T-helper 1 cell treated with Interleukin-12 subunit alpha and Interleukin-12 subunit beta and Interleukin-4 antibody, amounts not matched to agents 30 μg/mL and 1 μg/mL, for 36 hours (primary cell): ENCODE measurements around the gene STK11.

Experiments used
- H3K27ac Mint-ChIP-seq: one replicate; pipeline ENCODE4 v1.8.0; 2021; ENCODE audit warnings: mild to moderate bottlenecking, mixed read lengths
- H3K27me3 Mint-ChIP-seq: one replicate; pipeline ENCODE4 v1.8.0; 2021; ENCODE audit warnings: low read depth, mixed read lengths
- H3K36me3 Mint-ChIP-seq: one replicate; pipeline ENCODE4 v1.8.0; 2021; ENCODE audit warnings: low read depth, mixed read lengths
- H3K4me1 Mint-ChIP-seq: one replicate; pipeline ENCODE4 v1.8.0; 2021; ENCODE audit warnings: low read depth, mixed read lengths
- H3K4me3 Mint-ChIP-seq: one replicate; pipeline ENCODE4 v1.8.0; 2021; ENCODE audit warnings: mild to moderate bottlenecking, moderate library complexity, mixed read lengths
- H3K9me3 Mint-ChIP-seq: one replicate; pipeline ENCODE4 v1.8.0; 2021; ENCODE audit warnings: mixed read lengths

STK11 gene

GRCh38 chr19:1259206-1259875, 53.8 kb downstream of the STK11 start:
- Mint-ChIP-seq H3K4me3 (peak overlapping the region; percentile 88), H3K9me3 (no peaks in the 10 kb centered on the region), H3K27ac (peak overlapping the region; percentile 99), H3K4me1 (peaks cover 39% of the 10 kb centered on the region), H3K27me3 (no peaks in the 10 kb centered on the region), H3K36me3 (peaks cover 22% of the 10 kb centered on the region)

- peaks cover 17% of the 10 kb centered on the region for H3K36me3 Mint-ChIP-seq
- no peaks in the 10 kb centered on the region for H3K9me3 Mint-ChIP-seq
- peak overlapping the region; percentile 99 for H3K27ac Mint-ChIP-seq
- no peaks in the 10 kb centered on the region for H3K27me3 Mint-ChIP-seq
- peak overlapping the region; percentile 88 for H3K4me3 Mint-ChIP-seq
- H3K4me1 Mint-ChIP-seq: peaks cover 35% of the 10 kb centered on the region
These were observed 54.5 kb downstream of the STK11 start for GRCh38 chr19:1259876-1260748.

DNA sequence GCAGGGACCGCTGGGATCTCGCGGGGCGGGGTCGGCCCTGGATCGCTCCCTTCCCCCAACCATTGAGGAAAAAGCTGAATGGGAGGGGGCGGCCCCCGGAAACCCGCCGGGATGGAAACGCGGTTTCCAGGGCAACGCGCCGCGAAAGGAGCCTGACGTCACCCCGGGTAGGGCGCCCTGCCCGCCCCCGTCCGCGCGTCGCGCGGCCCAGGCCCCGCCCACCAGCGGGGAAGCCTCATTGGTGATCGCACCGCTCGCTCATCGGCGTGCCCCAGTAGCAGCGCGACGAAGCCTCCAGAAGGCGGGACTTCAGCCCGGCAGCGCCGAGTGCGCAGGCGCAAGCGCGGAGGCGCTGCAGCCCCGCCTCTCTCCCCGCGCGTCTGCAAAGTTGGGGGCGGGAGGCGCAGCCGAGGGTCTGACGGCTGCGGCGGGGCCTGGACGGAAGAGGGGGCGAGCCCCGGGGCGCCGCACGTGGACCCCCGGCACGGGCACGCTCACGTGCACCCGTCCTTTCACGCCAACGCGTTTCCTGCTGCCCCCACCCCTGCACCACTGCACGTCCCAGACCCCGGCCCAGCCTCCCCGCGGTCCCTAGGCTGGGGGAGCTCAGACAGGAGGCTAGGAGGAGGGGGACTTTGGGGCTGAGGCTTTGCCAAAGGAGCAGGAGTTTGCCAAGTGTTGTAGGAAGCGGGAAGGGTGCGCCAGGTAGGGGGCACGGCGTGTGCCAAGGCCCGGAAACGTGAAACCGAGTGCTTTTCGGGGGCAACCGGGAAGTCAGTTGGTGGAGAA, 55.4 kb downstream of the STK11 start:
- Mint-ChIP-seq H3K4me1 (peaks cover 40% of the 10 kb centered on the region), H3K4me3 (peak overlapping the region; percentile 86)

GRCh38 chr19:1261538-1261797, 55.9 kb downstream of the STK11 start:
- H3K27me3 Mint-ChIP-seq: no peaks in the 10 kb centered on the region
- H3K36me3 Mint-ChIP-seq: peaks cover 16% of the 10 kb centered on the region
- no peaks in the 10 kb centered on the region for H3K9me3 Mint-ChIP-seq
- peak overlapping the region; percentile 86 for H3K4me3 Mint-ChIP-seq
- peak overlapping the region; percentile 80 for H3K27ac Mint-ChIP-seq
- peaks cover 39% of the 10 kb centered on the region for H3K4me1 Mint-ChIP-seq

More for the DNA sequence above, 55.4 kb downstream of the STK11 start:
- Mint-ChIP-seq H3K27ac (peak overlapping the region; percentile 80), H3K36me3 (peaks cover 17% of the 10 kb centered on the region), H3K27me3 (no peaks in the 10 kb centered on the region), H3K9me3 (no peaks in the 10 kb centered on the region)

- no peaks in the 10 kb centered on the region for H3K9me3 Mint-ChIP-seq
- peak overlapping the region; percentile 80 for H3K27ac Mint-ChIP-seq
- H3K36me3 Mint-ChIP-seq: peaks cover 13% of the 10 kb centered on the region
- peak overlapping the region; percentile 86 for H3K4me3 Mint-ChIP-seq
- H3K4me1 Mint-ChIP-seq: peaks cover 38% of the 10 kb centered on the region
- H3K27me3 Mint-ChIP-seq: no peaks in the 10 kb centered on the region
These were observed 56.4 kb downstream of the STK11 start for GRCh38 chr19:1261798-1262622.

DNA sequence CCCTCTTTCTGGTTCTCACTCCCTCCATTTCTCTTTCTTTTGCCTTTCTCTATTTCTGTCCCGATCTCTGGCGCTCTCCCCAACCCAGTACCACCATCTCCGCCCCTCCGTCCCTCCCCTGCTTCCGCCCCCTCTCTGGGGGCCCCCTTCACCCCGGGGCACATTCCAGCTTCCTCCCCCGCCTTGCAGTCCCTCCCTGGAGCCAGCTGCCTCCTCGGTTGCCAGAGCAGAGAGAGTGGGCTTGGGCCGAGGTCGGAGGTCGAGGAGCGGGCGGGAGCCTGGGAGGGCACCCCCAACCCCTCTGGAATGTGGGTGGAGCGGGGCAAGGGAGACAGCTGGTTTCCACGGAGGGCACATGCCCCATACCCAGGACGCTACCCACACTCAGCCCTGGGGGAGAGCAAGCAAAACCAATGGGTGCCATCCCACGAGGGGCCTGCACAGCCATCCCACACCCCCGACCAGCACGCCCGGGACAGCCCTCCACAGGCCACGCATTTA, 57.1 kb downstream of the STK11 start:
- Mint-ChIP-seq H3K9me3 (no peaks in the 10 kb centered on the region), H3K36me3 (peaks cover 9% of the 10 kb centered on the region), H3K27me3 (no peaks in the 10 kb centered on the region), H3K4me1 (peaks cover 38% of the 10 kb centered on the region), H3K4me3 (no peak overlapping the region), H3K27ac (no peak overlapping the region)

DNA sequence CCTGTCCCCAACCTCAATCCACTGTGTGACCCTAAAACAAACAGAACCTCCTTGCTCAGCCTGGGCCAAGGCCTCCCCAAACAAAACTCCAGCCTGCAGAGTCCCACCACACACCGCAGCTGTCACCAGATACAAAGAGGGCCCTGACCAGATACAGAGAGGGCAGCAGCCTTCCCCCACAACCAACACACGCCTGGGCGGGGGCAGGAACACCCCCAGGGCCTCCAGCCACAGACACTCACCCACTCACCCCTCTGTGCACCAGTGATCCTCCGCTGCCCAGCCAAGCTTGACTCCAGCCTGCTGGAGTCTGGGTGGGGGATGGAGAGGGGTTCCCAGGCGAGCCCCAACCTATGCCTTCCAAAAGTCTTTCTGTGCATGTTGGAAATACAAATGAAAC, 57.6 kb downstream of the STK11 start:
- H3K9me3 Mint-ChIP-seq: no peaks in the 10 kb centered on the region
- H3K36me3 Mint-ChIP-seq: peaks cover 5% of the 10 kb centered on the region
- H3K4me1 Mint-ChIP-seq: peaks cover 36% of the 10 kb centered on the region
- H3K4me3 Mint-ChIP-seq: no peak overlapping the region
- H3K27me3 Mint-ChIP-seq: no peaks in the 10 kb centered on the region
- H3K27ac Mint-ChIP-seq: no peak overlapping the region

GRCh38 chr19:1264801-1265614, 59.4 kb downstream of the STK11 start:
- H3K27me3 Mint-ChIP-seq: no peaks in the 10 kb centered on the region
- peak overlapping the region; percentile 36 for H3K27ac Mint-ChIP-seq
- H3K4me3 Mint-ChIP-seq: peak overlapping the region; percentile 40
- H3K36me3 Mint-ChIP-seq: peaks cover under 1% of the 10 kb centered on the region
- H3K9me3 Mint-ChIP-seq: no peaks in the 10 kb centered on the region
- H3K4me1 Mint-ChIP-seq: peaks cover 32% of the 10 kb centered on the region

DNA sequence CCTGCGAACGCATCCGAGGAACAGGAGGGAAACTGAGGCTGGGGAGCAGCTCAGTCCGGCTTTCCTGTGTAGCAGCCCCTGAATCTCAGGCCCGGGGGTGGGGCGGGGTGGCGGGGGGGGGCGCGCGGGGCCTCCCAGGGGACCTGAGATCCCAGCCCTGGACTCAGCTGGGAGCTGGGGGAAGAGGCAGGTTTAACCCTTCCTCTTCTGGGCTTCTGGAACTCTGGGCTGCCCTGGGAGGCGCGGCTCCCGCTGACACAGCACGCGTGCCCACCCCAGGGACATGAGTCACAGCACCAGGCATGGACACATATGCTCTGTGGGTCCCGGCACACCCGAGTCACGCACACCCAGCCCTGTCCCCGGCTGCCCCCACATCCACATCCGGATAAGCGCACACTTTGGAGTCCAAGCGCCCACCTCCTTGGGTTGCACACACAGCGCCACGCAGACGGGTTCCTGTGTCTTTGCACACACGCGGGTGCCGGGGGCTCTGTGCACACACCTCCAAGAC, 60.1 kb downstream of the STK11 start:
- Mint-ChIP-seq H3K9me3 (no peaks in the 10 kb centered on the region), H3K27me3 (no peaks in the 10 kb centered on the region), H3K4me1 (peaks cover 37% of the 10 kb centered on the region), H3K36me3 (peaks cover 5% of the 10 kb centered on the region), H3K4me3 (peak overlapping the region; percentile 40), H3K27ac (no peak overlapping the region)

DNA sequence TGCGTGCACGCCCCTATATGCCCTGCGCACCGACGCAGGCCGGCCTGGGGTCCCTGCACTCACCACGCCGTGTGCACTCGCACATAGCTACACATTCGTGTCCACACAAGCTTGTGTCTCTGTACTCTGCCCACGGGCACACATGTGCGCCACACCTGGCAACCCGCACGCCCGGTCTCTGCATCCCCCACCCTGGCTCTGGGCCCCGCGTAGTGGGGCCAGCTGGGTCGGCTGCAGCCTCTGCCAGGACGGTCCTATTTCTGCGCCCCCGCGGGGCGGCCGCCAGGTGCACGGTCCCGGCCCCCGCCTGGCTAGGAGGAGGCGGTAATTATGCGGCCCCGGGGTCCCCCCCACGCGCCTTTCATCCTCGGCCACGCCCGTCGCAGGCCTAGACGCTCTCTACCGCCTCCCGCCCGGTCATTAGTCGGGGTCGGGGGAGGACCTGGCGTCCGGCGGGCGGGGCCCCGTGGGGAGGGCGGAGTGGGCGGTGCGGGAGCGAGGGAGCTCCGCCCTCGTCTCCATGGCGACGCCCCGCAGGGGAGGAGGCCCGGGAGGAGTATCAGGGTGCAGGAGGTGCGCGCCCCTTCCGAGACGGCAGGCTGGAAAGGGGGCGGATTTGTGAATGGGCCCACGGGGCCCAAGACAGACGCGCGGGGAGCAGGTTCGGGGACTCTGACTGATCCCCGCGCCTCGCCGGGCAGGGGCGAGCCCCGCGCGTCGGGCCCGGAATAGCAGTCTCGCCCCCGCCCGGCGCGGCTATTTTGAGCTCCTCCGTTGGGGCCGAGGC, 60.7 kb downstream of the STK11 start:
- Mint-ChIP-seq H3K4me3 (peak overlapping the region; percentile 50), H3K4me1 (peaks cover 42% of the 10 kb centered on the region), H3K27ac (no peak overlapping the region), H3K36me3 (peaks cover 11% of the 10 kb centered on the region), H3K27me3 (no peaks in the 10 kb centered on the region), H3K9me3 (no peaks in the 10 kb centered on the region)

GRCh38 chr19:1266916-1267476, 61.4 kb downstream of the STK11 start:
- Mint-ChIP-seq H3K27me3 (no peaks in the 10 kb centered on the region), H3K36me3 (peaks cover 18% of the 10 kb centered on the region), H3K4me3 (peak overlapping the region; percentile 59), H3K27ac (peak overlapping the region; percentile 38), H3K4me1 (peaks cover 42% of the 10 kb centered on the region), H3K9me3 (no peaks in the 10 kb centered on the region)

DNA sequence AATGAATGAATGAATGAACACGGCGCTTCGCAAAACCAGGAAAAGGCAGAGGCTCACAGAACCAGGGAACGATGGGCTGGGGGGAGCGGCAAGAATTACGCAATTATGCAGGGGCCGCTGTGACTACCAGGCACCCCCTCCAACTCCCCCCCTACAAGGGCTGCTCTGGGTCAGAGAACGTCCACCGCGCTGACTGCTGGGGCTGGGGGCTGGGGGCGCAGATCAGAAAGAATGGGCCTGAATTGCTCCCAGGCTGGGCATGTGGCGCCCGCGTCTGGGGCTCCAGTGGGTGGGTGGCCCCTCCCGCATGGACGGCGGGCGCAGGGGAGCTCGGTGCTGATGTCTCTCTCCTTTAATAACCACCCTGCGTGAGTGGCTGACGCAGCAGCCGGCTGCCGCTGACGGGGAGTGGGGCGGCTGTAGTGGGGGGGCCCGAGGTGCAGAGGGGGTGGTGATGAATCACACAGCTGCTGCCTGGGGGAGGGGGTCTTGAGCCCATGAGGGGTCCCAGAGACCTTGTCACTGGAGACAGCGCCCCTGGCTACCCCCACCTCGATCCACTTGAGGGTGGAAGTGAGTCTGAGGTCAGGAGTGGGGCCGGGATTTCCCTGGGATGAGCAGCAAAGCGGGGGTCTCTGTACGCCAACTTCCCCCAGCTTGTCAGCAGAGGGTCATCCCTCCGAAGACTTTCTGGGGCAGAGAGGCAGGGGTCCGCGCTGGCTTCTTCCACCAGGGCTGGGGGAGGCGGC, 62.1 kb downstream of the STK11 start:
- peaks cover 23% of the 10 kb centered on the region for H3K36me3 Mint-ChIP-seq

More for the DNA sequence above, 62.1 kb downstream of the STK11 start:
- Mint-ChIP-seq H3K4me3 (peak overlapping the region; percentile 59), H3K27ac (peak overlapping the region; percentile 38), H3K4me1 (peaks cover 45% of the 10 kb centered on the region), H3K27me3 (no peaks in the 10 kb centered on the region), H3K9me3 (no peaks in the 10 kb centered on the region)
